Endothelial cell of umbilical vein (primary cell): Measurements from ENCODE around the gene PRKCB.

Source experiments
- CTCF ChIP-seq, 2 donors: IDR thresholded peaks; 1 replicate in 1 of 2; 2 replicates in 1 of 2; pipeline ENCODE4 v1.5.1; 2011; ENCODE audit warnings: low read length in 2 of 2, mild to moderate bottlenecking in 2 of 2, moderate library complexity in 2 of 2, control low read depth in 1 of 2, inconsistent platforms in 1 of 2, low read depth in 1 of 2; ENCODE audit not compliant: insufficient read depth in 1 of 2; ENCODE audit errors: extremely low read depth in 1 of 2
- GATA2 ChIP-seq: IDR thresholded peaks from 2 replicates; pipeline ENCODE4 v1.7.0; 2011; ENCODE audit warnings: low read depth, mild to moderate bottlenecking, moderate library complexity, mixed read lengths, low read length; ENCODE audit not compliant: insufficient read length, insufficient read depth
- JUN ChIP-seq: IDR thresholded peaks from 2 replicates; pipeline ENCODE4 v1.6.1; 2011; ENCODE audit warnings: borderline replicate concordance, low read depth; ENCODE audit not compliant: insufficient read length, insufficient read depth
- MAX ChIP-seq: IDR thresholded peaks from 2 replicates; pipeline ENCODE4 v1.6.1; 2011; ENCODE audit not compliant: insufficient read depth, insufficient read length
- MYC ChIP-seq: IDR thresholded peaks from one replicate; pipeline ENCODE4 v1.6.1; 2011; ENCODE audit warnings: mild to moderate bottlenecking, low read depth, low read length
- POLR2A ChIP-seq: IDR thresholded peaks from 2 replicates; pipeline ENCODE4 v1.6.1; 2012; ENCODE audit warnings: low read depth, mild to moderate bottlenecking, control low read depth, low read length

- TF ChIP-seq POLR2A (no peak), CTCF (IDR thresholded peaks at IDR 0.05; ENCODE audit: extremely low read depth in 1 of 2, insufficient read depth in 1 of 2, low read depth in 1 of 2, low read length in 2 of 2) (no peak), MYC (no peak), MAX (no peak), GATA2 (no peak), JUN (no peak)
These were observed 303.5 kb downstream of the PRKCB start for GRCh38 chr16:24139282-24139681.
